ENCODE data around the gene ITGAE.

Gene ITGAE

DNA sequence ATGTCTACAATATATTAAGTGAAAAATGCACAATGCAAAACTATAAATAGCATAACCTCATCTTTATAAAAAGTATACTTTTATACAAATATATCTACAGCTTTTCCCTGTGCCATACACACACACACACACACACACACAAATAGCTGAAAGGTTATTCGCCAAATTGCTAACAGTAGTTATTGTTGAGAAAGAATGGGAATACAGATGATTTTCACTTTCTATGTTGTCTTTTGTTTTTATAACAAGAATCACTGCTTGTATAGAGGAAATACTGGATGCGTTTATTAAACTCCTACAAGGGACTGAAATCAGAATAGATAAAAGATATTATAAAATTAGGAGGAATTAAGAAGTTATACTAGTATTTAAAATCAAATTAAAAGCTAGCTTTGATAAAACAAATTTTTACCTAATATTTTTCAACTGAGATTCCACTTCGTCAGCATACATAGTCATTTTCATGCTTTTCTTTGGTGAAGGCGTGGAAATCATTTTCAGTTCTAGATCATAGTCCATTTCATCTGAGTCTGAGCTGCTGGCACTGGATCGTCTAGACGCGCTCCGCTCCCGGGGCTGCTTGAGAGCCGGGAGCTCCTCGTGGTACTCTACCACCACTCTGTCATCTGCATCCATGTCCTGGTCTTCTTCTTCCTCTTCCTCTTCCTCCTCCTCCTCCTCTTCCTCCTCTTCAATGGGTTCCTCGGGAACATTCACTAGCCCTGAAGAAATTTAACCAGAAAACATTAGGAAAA, 17.0 kb upstream of the ITGAE start:
- DNase-seq = no peak

- no peak for DNase-seq
Measured at GRCh38 chr17:3815925-3816324, 14.9 kb upstream of the ITGAE start.

DNA sequence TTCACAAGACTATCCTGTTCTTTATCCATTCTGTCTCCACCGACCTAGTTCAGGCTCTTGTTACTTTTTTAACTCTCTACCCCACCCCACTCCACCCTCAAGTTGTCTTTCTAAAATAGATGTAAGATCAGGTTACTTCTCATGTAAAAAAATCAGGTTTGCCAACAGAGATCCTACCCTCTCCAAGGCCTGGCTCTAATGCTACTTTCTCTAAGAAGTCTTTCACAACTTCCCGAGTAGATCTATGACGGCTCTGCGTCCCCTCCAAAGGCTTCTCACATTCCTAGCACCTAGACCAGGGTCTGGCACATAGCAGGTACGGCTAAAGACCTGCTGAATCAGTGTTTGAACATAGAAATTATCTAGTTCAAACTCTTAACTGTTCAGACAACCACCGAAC, 14.1 kb upstream of the ITGAE start:
- DNase-seq = no peak

- DNase-seq = no peak
Measured at GRCh38 chr17:3814361-3814760, 13.4 kb upstream of the ITGAE start.

DNA sequence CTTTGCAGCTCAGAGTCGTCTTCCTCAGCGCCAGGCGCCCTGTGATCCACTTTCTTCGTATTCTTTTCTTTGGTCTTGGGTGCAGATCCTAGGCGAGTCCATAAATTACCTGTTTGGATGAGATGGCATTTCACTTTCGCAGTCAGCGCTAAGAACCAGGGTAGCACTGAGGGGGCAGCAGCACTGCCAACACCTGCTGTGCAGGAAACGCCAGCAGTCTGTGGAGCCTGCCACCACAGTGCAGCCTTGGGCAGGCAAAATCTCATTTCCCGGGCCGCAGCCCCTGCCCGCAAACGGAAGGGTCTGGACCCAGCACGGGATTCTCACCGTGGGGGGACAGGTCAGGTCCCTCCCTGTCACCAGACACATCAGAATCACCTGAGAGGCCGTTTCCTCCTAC, 12.2 kb upstream of the ITGAE start:
- DNase-seq = no peak

DNA sequence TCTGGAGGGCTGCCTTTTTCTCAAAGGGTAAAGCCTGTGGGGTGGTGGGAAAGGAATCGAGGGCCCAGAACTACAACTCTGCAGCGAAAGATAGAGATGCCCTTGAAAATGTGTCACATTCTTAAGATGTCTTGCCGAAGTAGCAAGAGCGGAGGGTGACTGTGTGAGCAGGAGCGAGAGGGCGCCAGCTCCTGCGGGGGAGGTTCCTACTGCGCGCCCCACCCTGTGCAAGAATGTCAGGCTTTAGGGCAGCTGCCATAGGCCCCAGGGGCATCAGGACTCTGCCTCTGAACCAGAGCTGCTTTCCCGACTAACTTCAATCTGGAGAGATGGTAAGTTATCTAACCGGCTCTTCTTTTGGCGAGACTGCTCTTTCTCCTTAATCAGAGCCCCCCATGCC, 11.8 kb upstream of the ITGAE start:
- DNase-seq = no peak

GRCh38 chr17:3812284-3812683, 11.3 kb upstream of the ITGAE start:
- DNase-seq = no peak

DNA sequence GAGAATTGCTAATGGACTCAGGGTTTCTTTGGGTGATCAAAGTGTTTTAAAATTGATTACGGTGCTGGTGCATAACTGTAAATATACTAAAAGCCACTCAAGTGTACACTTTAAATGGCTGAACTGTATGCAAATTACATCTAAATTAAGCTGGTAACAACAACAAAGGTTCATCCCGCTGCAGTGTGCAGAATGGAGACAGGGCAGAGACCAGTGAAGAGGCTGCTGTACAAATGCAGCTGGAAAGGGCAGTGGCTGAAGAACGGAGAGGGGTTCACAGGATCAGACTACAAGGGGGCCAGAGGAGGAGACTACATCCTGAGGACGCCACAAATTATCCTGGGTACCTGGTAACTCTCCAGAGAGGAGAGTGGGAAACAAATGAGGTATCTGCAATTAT, 9.0 kb upstream of the ITGAE start:
- DNase-seq = no peak

DNA sequence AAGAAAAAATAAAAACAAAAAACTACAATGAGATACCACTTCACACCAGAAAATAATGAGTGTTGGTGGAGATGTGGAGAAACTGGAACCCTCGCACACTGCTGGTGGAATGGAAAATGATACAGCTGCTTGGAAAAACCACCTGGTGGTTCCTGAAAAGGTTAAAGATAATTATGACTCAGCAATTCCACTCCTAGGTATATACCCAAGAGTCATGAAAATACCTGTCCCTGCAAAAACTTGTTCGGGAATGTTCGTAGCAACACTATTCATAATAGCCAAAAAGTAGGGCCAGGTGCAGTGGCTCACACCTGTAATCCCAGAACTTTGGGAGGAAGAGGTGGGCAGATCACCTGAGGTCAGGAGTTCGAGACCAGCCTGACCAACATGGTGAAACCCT, 8.1 kb upstream of the ITGAE start:
- DNase-seq = no peak

GRCh38 chr17:3808701-3809100, 7.7 kb upstream of the ITGAE start:
- DNase-seq = no peak

DNA sequence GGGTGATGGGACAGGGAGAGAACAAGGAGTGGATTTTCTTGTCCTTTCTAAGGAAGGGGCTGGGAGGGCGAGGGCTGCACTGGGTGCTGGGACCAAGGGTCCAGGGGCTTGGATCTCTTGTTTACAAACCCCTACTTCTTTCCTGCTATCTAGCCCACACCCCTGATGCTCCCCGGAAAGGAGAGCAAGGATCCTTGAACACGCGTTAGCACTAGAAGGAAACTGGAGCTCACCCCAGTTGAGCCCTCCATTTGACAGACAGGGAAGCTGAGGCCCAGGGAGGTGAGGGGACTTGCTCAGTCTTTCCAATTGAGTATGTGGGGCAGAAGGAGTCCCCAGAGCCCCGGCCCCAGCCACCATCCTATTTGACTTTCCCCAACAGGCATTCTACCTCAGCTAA, 4.6 kb upstream of the ITGAE start:
- no peak for DNase-seq

DNA sequence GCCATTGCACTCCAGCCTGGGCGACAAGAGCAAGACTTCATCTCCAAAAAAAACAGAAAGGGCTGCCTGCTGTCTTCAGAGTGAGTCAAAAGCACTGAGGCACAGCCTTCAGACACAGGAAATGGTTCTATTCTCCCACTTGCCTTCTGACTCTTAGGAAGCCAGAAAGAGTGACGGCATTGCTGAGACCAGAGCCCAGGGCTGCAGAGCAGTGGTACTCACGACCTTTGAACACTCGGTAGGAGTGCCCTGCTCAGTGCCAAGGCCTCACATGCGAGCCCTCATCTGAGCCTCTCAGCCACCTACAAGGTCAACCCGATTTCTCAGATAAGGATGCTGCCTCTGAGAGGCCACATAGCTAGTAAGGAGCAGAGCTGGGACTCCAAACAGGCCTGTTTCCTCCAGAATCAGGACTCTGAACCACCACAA, 3.5 kb upstream of the ITGAE start:
- DNase-seq = no peak

- no peak for DNase-seq
Measured at GRCh38 chr17:3803308-3803640, 2.3 kb upstream of the ITGAE start.

- no peak for DNase-seq
Measured at GRCh38 chr17:3802461-3803307, 1.7 kb upstream of the ITGAE start.

DNA sequence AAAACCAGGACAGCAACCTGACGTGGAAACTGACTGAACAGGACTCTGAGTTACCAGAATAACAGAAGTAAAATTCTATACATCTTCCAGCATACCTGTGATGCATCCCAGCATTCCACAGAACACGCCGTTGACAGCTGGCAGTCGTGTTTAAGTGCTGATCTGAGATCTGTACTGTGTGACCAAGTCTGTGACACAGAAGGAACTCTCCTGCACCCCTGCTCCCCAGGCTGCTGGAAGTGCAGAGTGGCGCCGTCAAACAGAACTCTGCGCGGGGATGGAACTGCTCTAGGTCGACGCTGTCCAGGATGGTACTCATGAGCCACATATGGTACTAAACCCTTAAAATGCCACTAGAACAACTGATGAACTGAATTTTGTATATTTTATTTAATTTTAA, 804 bp upstream of the ITGAE start:
- no peak for DNase-seq

- no peak for DNase-seq
Measured at GRCh38 chr17:3801347-3801746, 359 bp upstream of the ITGAE start.

GRCh38 chr17:3799181-3799945, 1.6 kb downstream of the ITGAE start:
- no peak for DNase-seq

GRCh38 chr17:3798273-3799180, 2.5 kb downstream of the ITGAE start:
- DNase-seq = peak; percentile 18

- DNase-seq = no peak
Measured at GRCh38 chr17:3796822-3797170, 4.2 kb downstream of the ITGAE start.

GRCh38 chr17:3796110-3796821, 4.7 kb downstream of the ITGAE start:
- peak; percentile 81 for DNase-seq

DNA sequence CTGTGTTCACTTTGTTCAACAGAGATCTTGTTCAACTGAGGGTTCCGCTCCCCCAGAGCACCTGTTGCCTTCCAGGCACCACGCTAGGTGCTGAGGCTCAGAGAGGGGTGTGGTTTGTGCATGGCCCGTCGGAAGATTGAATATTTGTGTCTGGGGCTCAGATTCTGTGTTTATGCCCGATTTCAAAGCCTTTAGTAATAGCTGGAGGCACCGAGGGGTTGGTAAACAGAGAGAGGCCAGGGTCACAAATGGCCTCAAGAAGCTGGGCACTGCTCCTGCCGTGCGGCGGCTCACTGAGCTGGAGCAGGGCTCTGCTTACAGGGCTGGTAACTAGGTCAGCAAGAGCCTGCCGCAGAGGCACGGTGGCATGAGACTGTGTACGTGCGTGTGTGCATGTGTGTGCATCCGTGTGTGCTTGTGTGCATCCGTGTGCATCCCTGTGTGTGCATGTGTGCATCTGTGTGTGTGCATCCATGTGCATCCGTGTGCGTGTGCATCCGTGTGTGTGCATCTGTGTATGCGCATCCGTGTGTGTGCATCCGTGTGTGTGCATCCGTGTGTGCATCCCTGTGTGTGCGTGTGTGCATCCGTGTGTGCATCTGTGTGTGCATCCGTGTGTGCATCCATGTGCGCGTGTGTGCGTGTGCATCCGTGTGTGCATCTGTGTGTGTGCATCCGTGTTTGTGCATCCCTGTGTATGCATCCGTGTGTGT, 5.4 kb downstream of the ITGAE start:
- DNase-seq = no peak
